Upper lobe of right lung (tissue), 1 donor: ENCODE measurements around the gene CNKSR1. TPM values are rescaled to one million over a fixed set of nuclear protein-coding genes. Genes with fewer than 3 reads are reported as not detected.

Experiments
- ATAC-seq: fragments of 200-7000 bp; cut with Tn5 transposase; one replicate; pipeline ENCODE4 v1.9.1; 2020; ENCODE audit warnings: mild to moderate bottlenecking, moderate library complexity
- DNase-seq: peaks from one replicate; pipeline ENCODE4 v3.0.0-alpha.2; 2020
- H3K27ac ChIP-seq: fragments of 200-600 bp; one replicate; pipeline ENCODE4 v1.8.0; 2022
- H3K27me3 ChIP-seq: fragments of 200-600 bp; one replicate; pipeline ENCODE4 v1.8.0; 2022; ENCODE audit warnings: mild to moderate bottlenecking
- H3K36me3 ChIP-seq: fragments of 200-600 bp; one replicate; pipeline ENCODE4 v1.8.0; 2022
- H3K4me1 ChIP-seq: fragments of 200-600 bp; one replicate; pipeline ENCODE4 v1.8.0; 2022
- H3K4me3 ChIP-seq: fragments of 200-600 bp; one replicate; pipeline ENCODE4 v1.8.0; 2022; ENCODE audit warnings: mild to moderate bottlenecking
- H3K9me3 ChIP-seq: fragments of 200-600 bp; one replicate; pipeline ENCODE4 v1.8.0; 2022
- CTCF ChIP-seq: fragments of 200-600 bp; IDR thresholded peaks from one replicate; pipeline ENCODE4 v1.8.0; 2022; ENCODE audit warnings: antibody characterized with exemption
- intact Hi-C: fragments of 100-400 bp; cut with DNase I; formaldehyde crosslinking; loops from one replicate; pipeline ENCODE4 v1.11.0; 2022
- total RNA-seq: library from RNA; stranded (reverse); fragmentation: NEBNext Ultra II Directional; extraction: Animal tissue kit (Norgen Biotek cat#: 25700); gene quantifications from one replicate; pipeline ENCODE4 v1.2.1, GENCODE V29; 2021
- donor health status: DM: no; HTN: yes; CAD: no; lungs with severe emphysema.

The CNKSR1 gene
- total RNA-seq, 1 donor from 2014 or later: 21.6 TPM

DNA sequence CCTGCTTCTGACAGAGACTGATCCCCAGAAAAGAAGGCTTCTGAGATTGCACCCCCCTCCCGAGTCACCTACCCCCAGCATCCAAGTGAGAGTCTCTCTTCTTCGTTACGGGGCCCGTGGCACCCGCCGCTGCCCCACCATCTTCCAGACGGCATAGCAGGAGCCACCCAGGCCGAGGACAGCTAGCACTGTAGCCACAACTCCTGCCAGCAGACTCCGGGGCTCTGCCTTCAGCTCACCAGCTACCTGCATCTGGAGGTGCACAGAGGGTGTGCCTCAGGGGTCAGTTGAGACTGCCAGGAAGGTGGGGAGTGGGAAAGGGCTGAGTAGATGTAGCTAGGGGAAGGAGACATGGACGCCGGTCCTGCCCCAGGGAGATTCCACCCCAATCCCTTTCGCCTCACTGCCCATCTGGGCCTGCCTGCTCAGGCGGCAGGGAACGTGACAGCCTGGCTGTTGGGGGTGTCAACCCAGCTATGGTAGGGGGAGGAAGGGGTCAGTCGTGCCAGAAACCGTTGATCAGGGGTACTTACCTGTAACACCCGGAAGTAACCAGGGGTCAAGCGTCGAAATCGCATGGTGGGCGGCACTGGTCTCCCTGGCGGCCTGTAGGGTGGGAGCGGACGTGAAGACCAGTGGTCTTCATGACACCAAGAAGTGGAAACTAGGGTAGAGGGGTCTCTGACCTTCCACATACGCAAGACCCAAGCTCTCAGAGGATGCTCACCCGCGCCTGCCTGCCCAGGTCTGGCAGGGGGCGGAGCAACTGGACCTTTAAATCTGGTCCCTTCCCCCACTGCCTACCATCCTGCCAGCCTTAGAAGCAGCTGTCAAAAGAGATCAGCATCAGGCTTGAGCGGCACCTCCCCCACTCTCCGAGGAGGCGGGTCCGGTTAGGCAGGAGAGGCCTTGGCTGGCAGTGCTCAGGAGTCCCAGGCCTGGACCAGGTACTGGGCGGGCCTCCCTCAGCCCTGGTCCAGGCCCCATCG, 5.9 kb upstream of the CNKSR1 start, which contains the start of gene ZNF593OS:
ZNF593OS (minus strand) TSS at position 749 of the 989 bp plus-strand sequence; CDS start at position 578, 171 bp downstream.
- no peak for TF ChIP-seq CTCF
- H3K4me3 ChIP-seq: peak within 1 kb of the TSS; percentile 91
- intact Hi-C loops: no loop called here
- ATAC-seq: no peak
- no peaks in the 10 kb centered on the region for H3K36me3 ChIP-seq
- H3K27ac ChIP-seq: no peak within 1 kb of the TSS
- DNase-seq: no peak
- H3K9me3 ChIP-seq: no peaks in the 10 kb centered on the region
- H3K4me1 ChIP-seq: peaks cover 8% of the 10 kb centered on the region
- no peaks in the 10 kb centered on the region for H3K27me3 ChIP-seq

- DNase-seq: no peak
- no peaks in the 10 kb centered on the region for H3K36me3 ChIP-seq
- no peak overlapping the region for H3K4me3 ChIP-seq
- H3K27ac ChIP-seq: no peak overlapping the region
- H3K27me3 ChIP-seq: no peaks in the 10 kb centered on the region
- TF ChIP-seq CTCF: no peak
- H3K4me1 ChIP-seq: peaks cover 8% of the 10 kb centered on the region
- no peaks in the 10 kb centered on the region for H3K9me3 ChIP-seq
- intact Hi-C loops: no loop called here
- ATAC-seq: no peak
Observed at GRCh38 chr1:26175346-26175745, 1.9 kb upstream of the CNKSR1 start.

DNA sequence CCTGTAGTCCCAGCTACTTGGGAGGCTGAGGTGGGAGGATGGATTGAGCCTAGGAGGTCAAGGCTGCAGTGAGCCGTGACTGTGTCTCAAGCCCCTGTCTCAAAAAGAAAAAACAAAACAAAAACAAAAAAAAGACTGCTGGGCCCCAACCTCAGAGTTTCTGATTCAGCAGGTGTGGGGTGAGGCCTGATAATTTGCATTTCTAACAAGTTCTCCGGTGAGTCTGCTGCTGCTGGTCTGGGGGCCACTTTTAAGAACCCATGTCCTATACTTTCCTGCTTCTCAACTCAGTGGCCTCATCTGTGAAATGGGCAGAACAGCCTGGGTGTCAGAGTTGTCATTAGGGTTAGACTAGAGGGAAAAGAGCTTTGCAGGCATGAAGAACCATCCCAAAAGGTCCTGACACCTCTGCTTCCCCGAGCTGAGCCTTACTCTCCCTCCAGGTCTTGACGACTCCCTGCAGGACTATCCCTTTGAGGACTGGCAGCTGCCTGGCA, 2.8 kb downstream of the CNKSR1 start:
- Histone ChIP-seq H3K4me1 (no peaks in the 10 kb centered on the region), H3K27me3 (no peaks in the 10 kb centered on the region), H3K4me3 (no peak overlapping the region), H3K9me3 (no peaks in the 10 kb centered on the region), H3K36me3 (no peaks in the 10 kb centered on the region), H3K27ac (no peak overlapping the region)
- no peak for TF ChIP-seq CTCF
- DNase-seq: no peak
- ATAC-seq: no peak
- intact Hi-C loops: no loop called here

DNA sequence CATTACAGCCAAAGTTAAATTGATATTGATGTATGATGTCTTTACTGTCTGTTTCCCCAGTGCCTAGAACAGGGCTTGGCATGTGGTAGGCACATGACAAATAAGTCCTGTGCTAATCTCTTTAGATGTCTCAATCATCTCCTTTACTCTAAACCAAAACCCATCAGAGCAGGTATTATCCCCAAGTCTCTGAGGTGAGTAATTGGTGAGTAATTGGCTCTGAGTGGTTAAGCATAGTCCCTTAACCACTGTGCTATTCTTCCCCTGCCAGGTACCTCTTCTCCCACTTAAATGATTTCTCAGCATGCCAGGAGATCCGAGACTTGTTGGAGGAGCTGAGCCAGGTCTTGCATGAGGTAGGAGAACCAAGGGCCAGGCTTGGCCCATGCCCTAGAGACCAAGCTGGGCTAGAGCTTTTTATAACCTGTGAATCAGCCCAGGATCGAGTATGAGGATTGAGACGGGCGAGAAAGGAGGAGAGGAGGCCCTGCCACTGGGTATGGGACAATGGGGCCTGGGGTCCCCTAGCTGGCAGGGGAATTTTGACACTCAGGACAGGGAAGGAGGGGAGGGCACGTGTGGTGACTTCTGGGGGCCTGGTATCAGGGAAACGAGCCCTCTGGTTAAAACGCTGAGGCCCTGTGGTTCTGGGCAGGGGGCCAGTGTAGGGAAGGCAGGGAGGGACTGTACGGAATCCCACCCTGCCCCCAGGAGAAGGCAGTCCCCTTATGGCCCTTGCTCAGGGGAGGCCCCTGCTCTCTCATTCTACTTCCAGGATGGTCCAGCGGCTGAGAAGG, 4.5 kb downstream of the CNKSR1 start:
- Histone ChIP-seq H3K9me3 (no peaks in the 10 kb centered on the region), H3K4me3 (no peak overlapping the region), H3K4me1 (no peaks in the 10 kb centered on the region), H3K36me3 (no peaks in the 10 kb centered on the region), H3K27me3 (no peaks in the 10 kb centered on the region), H3K27ac (no peak overlapping the region)
- no peak for TF ChIP-seq CTCF
- DNase-seq (no peak), ATAC-seq (no peak)
- intact Hi-C loops: no loop called here

GRCh38 chr1:26182383-26182696, 5.0 kb downstream of the CNKSR1 start:
- H3K4me3 ChIP-seq: no peak overlapping the region
- intact Hi-C loops: no loop called here
- H3K9me3 ChIP-seq: no peaks in the 10 kb centered on the region
- no peak overlapping the region for H3K27ac ChIP-seq
- no peaks in the 10 kb centered on the region for H3K4me1 ChIP-seq
- ATAC-seq: no peak
- no peaks in the 10 kb centered on the region for H3K27me3 ChIP-seq
- no peak for DNase-seq
- no peak for TF ChIP-seq CTCF
- H3K36me3 ChIP-seq: no peaks in the 10 kb centered on the region
